Keratinocyte (primary cell): ENCODE data around the gene CKM. TPM values are rescaled to one million over a fixed set of nuclear protein-coding genes. Genes with fewer than 3 reads are reported as not detected.

Experiments used
- DNase-seq: peaks from one replicate; pipeline ENCODE4 v3.0.0-alpha.2; 2011; ENCODE audit warnings: low read depth, missing footprints, low spot score
- FAIRE-seq: peaks from 2 replicates; lab custom pipeline; 2011; peaks lifted over from hg19 to GRCh38; lab: Jason Lieb, UNC
- H2AFZ ChIP-seq: 2 replicates; pipeline ENCODE4 v1.6.0; 2012; ENCODE audit warnings: low read length, control low read depth, inconsistent platforms; ENCODE audit not compliant: control insufficient read depth
- H3K27ac ChIP-seq: 2 replicates; pipeline ENCODE4 v1.5.1; 2011; ENCODE audit warnings: low read length; ENCODE audit not compliant: control insufficient read depth, insufficient read depth
- H3K27me3 ChIP-seq: 3 replicates; pipeline ENCODE4 v1.6.0; 2011; ENCODE audit warnings: low read length; ENCODE audit not compliant: control insufficient read depth, insufficient read depth; ENCODE audit errors: extremely low read depth
- H3K36me3 ChIP-seq, 2 experiments: 2 replicates in 1 of 2; 3 replicates in 1 of 2; pipeline ENCODE4 v1.5.1; 2011; ENCODE audit warnings: low read length in 2 of 2, mild to moderate bottlenecking in 1 of 2; ENCODE audit not compliant: control insufficient read depth in 2 of 2, insufficient read depth in 2 of 2; ENCODE audit errors: extremely low read depth in 1 of 2
- H3K4me1 ChIP-seq: 3 replicates; pipeline ENCODE4 v1.5.1; 2011; ENCODE audit warnings: low read length; ENCODE audit not compliant: control insufficient read depth, insufficient read depth; ENCODE audit errors: extremely low read depth
- H3K4me2 ChIP-seq: 3 replicates; pipeline ENCODE4 v1.6.0; 2011; ENCODE audit warnings: low read depth, low read length; ENCODE audit not compliant: control insufficient read depth, insufficient read depth; ENCODE audit errors: extremely low read depth
- H3K4me3 ChIP-seq, 3 experiments: fragments of 200-600 bp in 1 of 3; sonication (generic) in 1 of 3; 2 replicates in 2 of 3; 3 replicates in 1 of 3; pipeline ENCODE4 v1.5.1; 2011 to 2016; ENCODE audit warnings: low read length in 3 of 3, mild to moderate bottlenecking in 3 of 3, control low read depth in 2 of 3, inconsistent platforms in 1 of 3, low read depth in 1 of 3, mixed read lengths in 1 of 3, mixed run types in 1 of 3, moderate library complexity in 1 of 3; ENCODE audit not compliant: control insufficient read depth in 2 of 3, insufficient read depth in 2 of 3; ENCODE audit errors: extremely low read depth in 1 of 3
- H3K79me2 ChIP-seq: 2 replicates; pipeline ENCODE4 v1.6.0; 2012; ENCODE audit warnings: low read length; ENCODE audit not compliant: control insufficient read depth, insufficient read depth
- H3K9ac ChIP-seq: 3 replicates; pipeline ENCODE4 v1.6.0; 2011; ENCODE audit warnings: low read length; ENCODE audit not compliant: control insufficient read depth, insufficient read depth; ENCODE audit errors: extremely low read depth
- H3K9me1 ChIP-seq: 3 replicates; pipeline ENCODE4 v1.6.0; 2011; ENCODE audit warnings: low read length; ENCODE audit not compliant: control insufficient read depth, insufficient read depth; ENCODE audit errors: extremely low read depth
- H3K9me3 ChIP-seq: 2 replicates; pipeline ENCODE4 v1.5.1; 2012; ENCODE audit warnings: low read depth, low read length; ENCODE audit not compliant: control insufficient read depth
- H4K20me1 ChIP-seq: 3 replicates; pipeline ENCODE4 v1.6.0; 2011; ENCODE audit warnings: low read length; ENCODE audit not compliant: control insufficient read depth, insufficient read depth; ENCODE audit errors: extremely low read depth
- CTCF ChIP-seq, 3 experiments: IDR thresholded peaks in 1 of 3; conservative IDR thresholded peaks in 1 of 3; optimal IDR thresholded peaks in 1 of 3; 2 replicates in 2 of 3; 3 replicates in 1 of 3; pipeline versions ENCODE3 to v1.5.1; 2011; ENCODE audit warnings: low read length in 3 of 3, mild to moderate bottlenecking in 3 of 3, moderate library complexity in 2 of 3, control low read depth in 1 of 3, inconsistent platforms in 1 of 3; ENCODE audit not compliant: insufficient read depth in 2 of 3; ENCODE audit errors: extremely low read depth in 1 of 3
- EZH2 ChIP-seq: IDR thresholded peaks from one replicate; pipeline ENCODE4 v1.6.1; 2012; ENCODE audit warnings: inconsistent platforms, mild to moderate bottlenecking, low read length, moderate library complexity
- dilution Hi-C: fragments of 300-500 bp; cut with MboI; formaldehyde crosslinking; loops from one replicate; pipeline ENCODE4 v1.7.0; 2020; ENCODE audit warnings: low sequenced_read_pairs; ENCODE audit not compliant: extremely low pct_ligation_motif_present
- polyA plus RNA-seq, 5 experiments: library from polyadenylated mRNA; depleted of rRNA in 3 of 5; stranded (reverse) in 3 of 5; stranded (forward) in 1 of 5; unstranded in 1 of 5; fragments of >200 nt; gene quantifications; 1 replicate in 1 of 5; 2 replicates in 3 of 5; 3 replicates in 1 of 5; pipeline versions ENCODE4 v1.2.1 to v1.2.3, GENCODE V29; 2011 to 2012; ENCODE audit warnings: missing spikeins in 2 of 5, low read depth in 1 of 5, low replicate concordance in 1 of 5

The CKM gene
- polyA plus RNA-seq, 1 donor (not counting 4 experiments of a cell fraction or from before 2014, with no cell fraction given): not detected

DNA sequence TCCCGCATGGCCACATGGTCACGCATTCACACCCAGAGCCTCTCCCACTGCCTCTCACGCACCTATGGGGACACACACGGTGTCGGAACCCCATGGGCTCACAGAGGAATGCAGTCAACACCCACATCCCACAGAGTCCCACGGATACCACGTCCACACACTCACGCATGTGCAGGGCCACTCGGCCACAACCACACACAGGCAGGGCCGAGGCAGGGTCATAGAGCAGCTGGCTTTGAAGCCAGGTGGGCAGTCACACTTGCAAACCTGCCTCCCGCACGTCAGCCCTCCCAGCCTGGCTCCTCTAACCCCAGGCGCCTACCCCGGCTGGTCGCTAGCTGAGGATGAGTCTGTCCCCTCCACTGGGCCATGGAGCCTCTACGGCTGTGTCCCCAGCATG is 39.6 kb upstream of the CKM start:
- dilution Hi-C loops: no loop called here
- no peak overlapping the region for H3K9ac ChIP-seq
- TF ChIP-seq EZH2 (no peak), CTCF (optimal IDR thresholded peaks at IDR 0.05 in 1 of 3, IDR thresholded peaks at IDR 0.05 in 1 of 3, conservative IDR thresholded peaks at IDR 0.05 in 1 of 3; ENCODE audit: extremely low read depth in 1 of 3, insufficient read depth in 2 of 3, low read length in 3 of 3) (no peak)
- no peaks in the 10 kb centered on the region for H3K9me1 ChIP-seq
- H2AFZ ChIP-seq: no peak overlapping the region
- FAIRE-seq (no peak), DNase-seq (no peak)
- H4K20me1 ChIP-seq: no peaks in the 10 kb centered on the region
- no peaks in the 10 kb centered on the region for H3K4me1 ChIP-seq
- peaks cover 31 to 34% of the 10 kb centered on the region in 2 experiments for H3K36me3 ChIP-seq
- no peaks in the 10 kb centered on the region for H3K9me3 ChIP-seq
- no peak overlapping the region for H3K27ac ChIP-seq
- no peaks in the 10 kb centered on the region for H3K79me2 ChIP-seq
- H3K4me3 ChIP-seq: no peak overlapping the region
- no peaks in the 10 kb centered on the region for H3K27me3 ChIP-seq
- H3K4me2 ChIP-seq: no peak overlapping the region

- dilution Hi-C loops: no loop called here
- H3K36me3 ChIP-seq: peaks cover 36 to 37% of the 10 kb centered on the region in 2 experiments
- no peak overlapping the region for H2AFZ ChIP-seq
- FAIRE-seq (no peak), DNase-seq (no peak)
- H4K20me1 ChIP-seq: no peaks in the 10 kb centered on the region
- H3K9me3 ChIP-seq: no peaks in the 10 kb centered on the region
- no peaks in the 10 kb centered on the region for H3K9me1 ChIP-seq
- no peaks in the 10 kb centered on the region for H3K27me3 ChIP-seq
- TF ChIP-seq CTCF (optimal IDR thresholded peaks at IDR 0.05 in 1 of 3, IDR thresholded peaks at IDR 0.05 in 1 of 3, conservative IDR thresholded peaks at IDR 0.05 in 1 of 3; ENCODE audit: extremely low read depth in 1 of 3, insufficient read depth in 2 of 3, low read length in 3 of 3): no peak
- H3K4me3 ChIP-seq: no peak overlapping the region
- no peak overlapping the region for H3K9ac ChIP-seq
- H3K27ac ChIP-seq: no peak overlapping the region
- no peaks in the 10 kb centered on the region for H3K79me2 ChIP-seq
- no peak overlapping the region for H3K4me2 ChIP-seq
- H3K4me1 ChIP-seq: no peaks in the 10 kb centered on the region
Observed at GRCh38 chr19:45361608-45362007, 38.9 kb upstream of the CKM start.
